ENCODE data around the gene SORBS1. TPM values are rescaled to one million over a fixed set of nuclear protein-coding genes. Genes with fewer than 3 reads are reported as not detected.

SORBS1 gene
- total and polyA plus RNA-seq, 9 of the 15 experiments (the other 6 are each of a cell fraction or from before 2014, with no cell fraction given): 2.0 to 13.3 (median 6.5) TPM

GRCh38 chr10:95461611-95462010 lies 99.6 kb downstream of the SORBS1 start:
- Histone ChIP-seq H2AFZ (ENCODE audit: low read depth, low read length) (no peak overlapping the region), H3K27me3 (ENCODE audit: control insufficient read depth in 2 of 2, insufficient read depth in 2 of 2, low read length in 2 of 2) (no peaks in the 10 kb centered on the region), H3K4me1 (replicated peaks in 1 of 2; ENCODE audit: control insufficient read depth in 2 of 2, insufficient read depth in 2 of 2, low read length in 2 of 2) (no peaks in the 10 kb centered on the region; a peak in 1 of 5 replicates), H4K20me1 (replicated peaks; ENCODE audit: control insufficient read depth, insufficient read depth, low read length) (no peaks in the 10 kb centered on the region), H3K4me2 (ENCODE audit: insufficient read depth, low read length) (no peak overlapping the region), H3K4me3 (no peak overlapping the region), H3K9ac (ENCODE audit: insufficient read depth in 1 of 2, low read depth in 2 of 2, low read length in 2 of 2) (no peak overlapping the region), H3K9me3 (replicated peaks; ENCODE audit: control insufficient read depth, insufficient read depth, low read depth, low read length) (no peaks in the 10 kb centered on the region), H3K79me2 (ENCODE audit: control insufficient read depth, insufficient read depth, low read length) (no peaks in the 10 kb centered on the region), H3K27ac (ENCODE audit: extremely low read depth, low read depth, low read length) (no peak overlapping the region), H3K36me3 (ENCODE audit: control insufficient read depth, insufficient read depth, low read length) (no peaks in the 10 kb centered on the region), H3K9me1 (ENCODE audit: control insufficient read depth, insufficient read depth, low read length) (no peaks in the 10 kb centered on the region)
- no peak for ATAC-seq
- in situ Hi-C loops (cut with MboI): no loop called here
- intact Hi-C loops (cut with micrococcal nuclease): no loop called here
- no peak for FAIRE-seq
- no peak for TF ChIP-seq CEBPZ (IDR thresholded peaks at IDR 0.05; ENCODE audit: borderline replicate concordance, low read depth, low read length)
- TF ChIP-seq ELF1 (tag; IDR thresholded peaks at IDR 0.05): no peak
- TF ChIP-seq ZNF668 (CRISPR knock-in tag; IDR thresholded peaks at IDR 0.05): no peak
- no peak for TF ChIP-seq ELF4 (CRISPR knock-in tag; IDR thresholded peaks at IDR 0.05)
- TF ChIP-seq PHF21A (IDR thresholded peaks at IDR 0.05; ENCODE audit: borderline replicate concordance, low read depth): no peak
- ChIA-PET POLR2A (no interaction called here), CTCF (ENCODE audit: low intra/inter-chr PET ratio) (no interaction called here)
- WGBS (ENCODE audit: insufficient coverage, low coverage, missing lambda C conversion rate): 63% methylated on average over 4 of the region's 4 CpGs
- no TSS peak for BruUV-seq (replicated peaks)
- no peak for DNase-seq (ENCODE audit: extremely low read depth in 1 of 4, low spot score in 3 of 4)
